ENCODE results near the gene DNMT1.
A peak's percentile ranks its signal among the peaks of the same experiment; 100 is the strongest.

Gene DNMT1

GRCh38 chr19:10112895-10113591 is 81.7 kb downstream of the DNMT1 start:
- peak; percentile 83 for DNase-seq

GRCh38 chr19:10112037-10112761 is 82.6 kb downstream of the DNMT1 start:
- peak; percentile 82 for DNase-seq

GRCh38 chr19:10111405-10111811 is 83.3 kb downstream of the DNMT1 start, which contains the start of gene P2RY11:
P2RY11 (plus strand) TSS chr19:10111693; CDS start chr19:10111722, 29 bp downstream.
- peak; percentile 79 for DNase-seq

GRCh38 chr19:10110972-10111317 is 83.8 kb downstream of the DNMT1 start:
- no peak for DNase-seq

- DNase-seq = no peak
These were observed 84.4 kb downstream of the DNMT1 start for GRCh38 chr19:10110076-10110971.

- no peak for DNase-seq
These were observed 85.2 kb downstream of the DNMT1 start for GRCh38 chr19:10109528-10109927.

- no peak for DNase-seq
These were observed 86.9 kb downstream of the DNMT1 start for GRCh38 chr19:10107817-10108367.

GRCh38 chr19:10107254-10107653 is 87.5 kb downstream of the DNMT1 start:
- no peak for DNase-seq

GRCh38 chr19:10106100-10106936 is 88.4 kb downstream of the DNMT1 start, which contains the start of gene PPAN:
PPAN (plus strand) TSS chr19:10106362; CDS start chr19:10106395, 33 bp downstream.
- peak; percentile 98 for DNase-seq

GRCh38 chr19:10105509-10106099 is 89.1 kb downstream of the DNMT1 start:
- peak; percentile 88 for DNase-seq

- peak; percentile 82 for DNase-seq
These were observed 89.9 kb downstream of the DNMT1 start for GRCh38 chr19:10104665-10105508.

GRCh38 chr19:10104130-10104513 is 90.6 kb downstream of the DNMT1 start:
- no peak for DNase-seq

GRCh38 chr19:10102787-10103236 is 91.9 kb downstream of the DNMT1 start:
- no peak for DNase-seq

GRCh38 chr19:10100163-10100785 is 94.5 kb downstream of the DNMT1 start:
- no peak for DNase-seq

- no peak for DNase-seq
These were observed 98.2 kb downstream of the DNMT1 start for GRCh38 chr19:10096615-10096963.

- DNase-seq = peak; percentile 93
These were observed 98.7 kb downstream of the DNMT1 start for GRCh38 chr19:10095948-10096614.

- no peak for DNase-seq
These were observed 99.2 kb downstream of the DNMT1 start for GRCh38 chr19:10095622-10095947.

GRCh38 chr19:10093295-10094186 is 101.2 kb downstream of the DNMT1 start:
- DNase-seq = no peak
